Activated naive CD8-positive, alpha-beta T cell treated with anti-CD3 and anti-CD28 coated beads, Interleukin-2, amount 50 U/mL, for 24 hours (primary cell): Measurements from ENCODE around the gene ZMYND15.

Source experiments
- ATAC-seq: fragments of 150-1000 bp; cut with Tn5 transposase; one replicate; pipeline ENCODE4 v1.10.0; 2021
- DNase-seq: peaks from one replicate; pipeline ENCODE4 v3.0.0; 2021
- H3K27ac Mint-ChIP-seq: one replicate; pipeline ENCODE4 v1.8.0; 2021; ENCODE audit warnings: mild to moderate bottlenecking, mixed read lengths
- H3K27me3 Mint-ChIP-seq: one replicate; pipeline ENCODE4 v1.8.0; 2021; ENCODE audit warnings: mixed read lengths
- H3K36me3 Mint-ChIP-seq: one replicate; pipeline ENCODE4 v1.8.0; 2021; ENCODE audit warnings: low read depth, mixed read lengths
- H3K4me1 Mint-ChIP-seq: one replicate; pipeline ENCODE4 v1.8.0; 2021; ENCODE audit warnings: mixed read lengths
- H3K4me3 Mint-ChIP-seq: one replicate; pipeline ENCODE4 v1.8.0; 2021; ENCODE audit warnings: mild to moderate bottlenecking, moderate library complexity, mixed read lengths
- H3K9me3 Mint-ChIP-seq: one replicate; pipeline ENCODE4 v1.8.0; 2021; ENCODE audit warnings: mixed read lengths

ZMYND15 gene

DNA sequence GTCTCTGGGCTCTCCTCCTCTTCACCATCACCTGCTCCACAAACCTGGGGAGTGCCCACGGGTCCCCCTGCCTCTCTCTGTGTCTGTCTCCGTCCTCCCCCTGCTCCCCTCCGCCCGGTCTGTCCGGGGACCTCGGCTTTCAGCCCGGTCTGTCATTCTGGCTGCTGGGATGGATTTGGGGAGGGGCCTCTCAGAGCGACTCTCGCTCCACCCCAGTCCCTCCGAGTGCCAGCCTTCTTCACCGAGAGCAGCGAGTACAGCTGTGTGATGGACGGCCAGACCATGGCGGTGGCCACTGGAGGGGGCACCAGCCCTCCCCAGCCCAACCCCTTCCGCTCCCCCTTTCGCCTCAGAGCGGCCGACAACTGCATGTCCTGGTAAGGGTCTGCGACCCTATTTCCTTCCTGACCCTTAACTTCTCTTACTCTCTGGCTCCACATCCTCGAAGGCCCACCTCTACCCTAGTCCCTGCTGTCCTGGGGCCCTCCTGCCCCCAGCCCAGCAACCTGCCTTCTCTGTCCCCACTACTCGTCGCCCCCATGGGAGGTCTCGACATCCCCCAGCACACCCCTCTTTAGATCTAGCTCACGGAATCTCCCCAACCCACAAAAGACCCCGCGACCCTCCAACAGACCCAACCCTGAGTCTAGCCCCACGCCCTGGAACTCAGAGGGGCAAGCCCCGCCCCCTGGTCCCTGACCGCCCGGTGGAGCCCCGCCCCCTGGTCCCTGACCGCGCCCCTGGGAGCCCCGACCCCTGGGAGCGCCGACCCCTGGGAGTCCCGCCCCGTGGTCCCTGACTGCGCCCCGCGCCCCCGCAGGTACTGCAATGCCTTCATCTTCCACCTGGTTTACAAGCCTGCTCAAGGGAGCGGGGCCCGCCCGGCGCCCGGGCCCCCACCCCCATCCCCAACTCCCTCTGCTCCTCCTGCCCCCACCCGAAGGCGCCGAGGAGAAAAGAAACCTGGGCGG lies 5.7 kb downstream of the ZMYND15 start:
- peaks cover 11% of the 10 kb centered on the region for H3K4me1 Mint-ChIP-seq
- no peak for ATAC-seq
- DNase-seq: no peak
- no peaks in the 10 kb centered on the region for H3K36me3 Mint-ChIP-seq
- no peaks in the 10 kb centered on the region for H3K9me3 Mint-ChIP-seq
- no peak overlapping the region for H3K4me3 Mint-ChIP-seq
- peaks cover 22% of the 10 kb centered on the region for H3K27me3 Mint-ChIP-seq
- H3K27ac Mint-ChIP-seq: no peak overlapping the region

DNA sequence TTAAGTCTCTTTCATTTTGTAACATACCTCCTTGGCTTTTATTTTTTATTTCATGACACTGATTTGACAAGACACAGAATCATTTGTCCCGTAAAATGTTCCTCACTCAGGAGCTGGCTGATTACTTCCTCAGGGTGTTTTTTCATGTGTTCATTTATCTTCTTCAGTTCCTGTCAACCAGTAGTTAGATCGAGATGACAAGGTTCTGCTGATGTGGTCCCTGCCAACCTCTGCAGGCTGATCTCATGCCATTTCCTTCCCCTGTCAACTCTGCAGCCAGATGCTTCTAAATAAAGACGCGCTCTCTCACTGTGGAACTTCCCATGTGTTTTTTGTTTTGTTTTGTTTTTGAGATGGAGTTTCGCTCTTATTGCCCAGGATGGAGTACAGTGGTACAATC lies 8.2 kb downstream of the ZMYND15 start:
- Mint-ChIP-seq H3K36me3 (no peaks in the 10 kb centered on the region), H3K4me3 (peak overlapping the region; percentile 22), H3K27ac (no peak overlapping the region), H3K9me3 (no peaks in the 10 kb centered on the region), H3K27me3 (peaks cover 20% of the 10 kb centered on the region), H3K4me1 (peaks cover 9% of the 10 kb centered on the region)
- ATAC-seq: peak; percentile 67
- DNase-seq: no peak

DNA sequence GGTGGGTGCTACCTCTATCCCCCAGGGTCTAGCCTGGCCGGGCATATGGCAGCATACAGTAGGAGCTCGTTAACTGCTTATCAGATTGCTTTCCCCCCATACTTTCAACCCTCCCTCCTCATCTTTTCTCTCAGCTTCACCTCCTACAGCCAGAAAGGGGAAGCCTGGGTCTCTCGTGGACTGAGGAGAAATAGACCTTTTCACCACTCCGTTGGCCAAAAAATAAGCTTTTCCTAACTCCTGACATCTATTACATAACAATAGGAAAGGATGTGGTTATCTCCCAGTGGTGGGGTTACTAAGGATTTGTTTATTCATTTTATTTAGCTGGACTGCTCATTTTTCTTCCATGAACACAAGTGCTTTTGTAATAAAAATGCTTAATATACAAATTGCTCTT lies 9.1 kb downstream of the ZMYND15 start:
- no peak for ATAC-seq
- no peaks in the 10 kb centered on the region for H3K9me3 Mint-ChIP-seq
- DNase-seq: no peak
- H3K4me3 Mint-ChIP-seq: no peak overlapping the region
- no peaks in the 10 kb centered on the region for H3K36me3 Mint-ChIP-seq
- peaks cover 9% of the 10 kb centered on the region for H3K4me1 Mint-ChIP-seq
- peaks cover 24% of the 10 kb centered on the region for H3K27me3 Mint-ChIP-seq
- H3K27ac Mint-ChIP-seq: no peak overlapping the region

DNA sequence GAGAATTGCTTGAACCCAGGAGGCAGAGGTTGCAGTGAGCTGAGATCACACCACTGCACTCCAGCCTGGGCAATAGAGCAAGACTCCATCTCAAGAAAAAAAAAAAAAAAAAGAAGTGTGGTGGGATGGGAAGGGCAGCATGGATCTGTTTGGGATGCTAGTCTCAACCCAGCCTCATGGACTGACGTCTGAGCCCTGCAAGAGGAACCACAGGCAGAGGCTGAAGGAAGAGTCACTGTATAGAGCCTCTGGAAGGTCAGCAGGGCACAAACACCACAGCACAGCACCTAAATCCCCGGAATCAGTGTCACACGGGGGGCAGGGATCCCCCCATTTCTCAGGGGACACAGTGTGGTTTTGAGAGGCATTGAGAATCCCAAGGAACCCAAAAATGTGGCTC lies 11.0 kb downstream of the ZMYND15 start:
- peaks cover 26% of the 10 kb centered on the region for H3K27me3 Mint-ChIP-seq
- H3K36me3 Mint-ChIP-seq: no peaks in the 10 kb centered on the region
- DNase-seq: no peak
- no peaks in the 10 kb centered on the region for H3K9me3 Mint-ChIP-seq
- H3K27ac Mint-ChIP-seq: no peak overlapping the region
- ATAC-seq: no peak
- peaks cover 9% of the 10 kb centered on the region for H3K4me1 Mint-ChIP-seq
- no peak overlapping the region for H3K4me3 Mint-ChIP-seq

DNA sequence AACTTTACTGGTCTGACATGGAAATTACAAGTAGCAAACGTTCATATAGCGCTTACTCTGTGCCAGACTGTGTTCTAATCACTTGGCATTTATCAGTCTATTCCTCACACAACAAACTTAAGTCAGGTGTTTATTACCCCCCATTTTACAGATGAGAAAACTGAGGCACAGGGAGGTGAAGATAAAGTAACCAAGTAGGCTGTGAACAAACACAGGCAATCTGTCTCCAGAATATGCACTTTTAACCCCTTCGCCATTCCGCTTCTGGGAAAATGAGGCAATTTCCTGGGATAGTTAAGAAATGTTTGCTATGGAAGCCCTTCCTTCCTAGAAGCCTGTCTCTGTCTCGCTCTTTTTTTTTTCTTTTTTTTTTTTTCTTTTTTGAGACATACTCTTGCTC lies 12.3 kb downstream of the ZMYND15 start:
- no peaks in the 10 kb centered on the region for H3K36me3 Mint-ChIP-seq
- no peak for ATAC-seq
- no peak overlapping the region for H3K4me3 Mint-ChIP-seq
- H3K27ac Mint-ChIP-seq: no peak overlapping the region
- H3K27me3 Mint-ChIP-seq: peaks cover 26% of the 10 kb centered on the region
- no peaks in the 10 kb centered on the region for H3K9me3 Mint-ChIP-seq
- DNase-seq: no peak
- peaks cover 8% of the 10 kb centered on the region for H3K4me1 Mint-ChIP-seq

DNA sequence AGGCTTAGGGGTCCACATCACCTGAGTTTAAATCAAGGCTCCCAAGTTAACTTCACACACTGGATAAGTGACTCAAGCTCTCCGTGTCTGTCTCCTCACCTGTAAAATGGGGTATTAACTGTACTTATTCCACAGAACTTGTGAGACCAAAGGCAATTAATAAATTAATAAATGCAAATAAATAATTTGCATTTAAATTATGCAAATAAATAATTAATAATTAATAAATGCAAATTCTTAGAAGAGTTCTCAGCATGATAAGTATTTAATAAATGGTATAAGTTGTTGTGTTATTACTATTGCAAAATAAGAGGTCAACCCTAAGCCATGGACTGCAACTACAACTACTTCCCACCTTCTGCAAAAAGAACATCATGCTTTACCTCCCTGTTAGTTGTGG lies 13.8 kb downstream of the ZMYND15 start:
- H3K36me3 Mint-ChIP-seq: no peaks in the 10 kb centered on the region
- ATAC-seq (no peak), DNase-seq (no peak)
- no peak overlapping the region for H3K4me3 Mint-ChIP-seq
- peaks cover 1% of the 10 kb centered on the region for H3K4me1 Mint-ChIP-seq
- H3K9me3 Mint-ChIP-seq: no peaks in the 10 kb centered on the region
- no peak overlapping the region for H3K27ac Mint-ChIP-seq
- peaks cover 25% of the 10 kb centered on the region for H3K27me3 Mint-ChIP-seq

DNA sequence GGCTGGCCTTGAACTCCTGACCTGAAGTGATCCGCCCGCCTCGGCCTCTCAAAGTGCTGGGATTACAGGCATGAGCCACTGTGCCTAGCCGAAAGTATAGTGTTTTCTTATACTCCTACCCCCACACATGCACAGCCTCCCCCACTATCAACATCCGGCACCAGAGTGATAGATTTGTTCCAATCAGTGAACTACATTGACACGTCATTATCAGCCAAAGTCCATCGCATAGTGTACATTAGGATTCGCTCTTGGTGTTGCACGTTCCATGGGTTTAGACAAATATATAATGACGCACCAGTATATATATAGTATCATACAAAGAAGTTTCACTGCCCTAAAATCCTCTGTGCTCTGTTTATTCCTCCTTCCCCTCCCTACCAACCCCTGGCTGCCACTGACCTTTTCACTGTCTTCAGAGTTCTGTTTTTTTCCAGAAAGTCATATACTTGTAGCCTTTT lies 20.2 kb downstream of the ZMYND15 start:
- no peaks in the 10 kb centered on the region for H3K4me1 Mint-ChIP-seq
- no peaks in the 10 kb centered on the region for H3K36me3 Mint-ChIP-seq
- ATAC-seq (no peak), DNase-seq (no peak)
- peaks cover 4% of the 10 kb centered on the region for H3K27me3 Mint-ChIP-seq
- H3K9me3 Mint-ChIP-seq: no peaks in the 10 kb centered on the region
- no peak overlapping the region for H3K4me3 Mint-ChIP-seq
- no peak overlapping the region for H3K27ac Mint-ChIP-seq

DNA sequence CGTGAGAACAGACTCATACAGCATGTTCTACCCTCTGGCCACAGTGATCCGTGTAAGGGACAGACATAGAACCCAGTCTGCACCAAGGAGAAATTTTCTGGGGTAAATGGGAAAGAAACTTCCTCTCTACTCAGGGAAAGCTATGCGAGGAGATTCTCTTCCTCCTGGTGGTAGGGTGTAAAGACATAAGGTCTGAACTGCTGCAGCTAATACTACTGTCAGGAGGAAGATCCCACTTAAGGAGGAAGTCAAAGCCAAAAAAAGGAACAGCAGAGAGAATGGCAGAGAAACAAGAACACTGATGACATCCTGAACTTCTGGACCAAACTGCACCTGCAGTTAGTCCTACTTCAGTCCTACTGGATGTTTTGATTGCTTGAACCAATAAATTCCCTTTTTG lies 25.0 kb downstream of the ZMYND15 start:
- Mint-ChIP-seq H3K27ac (no peak overlapping the region), H3K27me3 (peaks cover 4% of the 10 kb centered on the region), H3K4me3 (no peak overlapping the region), H3K4me1 (peaks cover 2% of the 10 kb centered on the region), H3K9me3 (no peaks in the 10 kb centered on the region), H3K36me3 (no peaks in the 10 kb centered on the region)
- DNase-seq (no peak), ATAC-seq (no peak)

DNA sequence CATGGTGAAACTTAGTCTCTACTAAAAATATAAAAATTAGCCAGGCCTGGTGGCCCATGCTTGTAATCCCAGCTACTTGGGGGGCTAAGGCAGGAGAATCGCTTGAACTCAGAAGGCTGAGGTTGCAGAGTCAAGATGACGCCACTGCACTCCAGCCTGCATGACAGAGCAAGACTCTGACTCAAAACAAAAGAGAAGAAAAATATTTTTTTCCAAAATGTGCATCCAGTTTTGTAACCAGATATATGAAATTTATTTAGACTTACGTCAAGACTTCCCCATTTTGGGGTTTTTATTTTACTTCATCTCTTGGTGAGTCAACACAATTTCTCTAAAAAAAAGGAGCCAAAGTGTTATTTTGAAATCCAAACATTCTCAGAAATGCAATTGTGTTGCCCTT lies 26.6 kb downstream of the ZMYND15 start:
- Mint-ChIP-seq H3K36me3 (no peaks in the 10 kb centered on the region), H3K27me3 (peaks cover 4% of the 10 kb centered on the region), H3K9me3 (no peaks in the 10 kb centered on the region), H3K27ac (no peak overlapping the region), H3K4me1 (peaks cover 2% of the 10 kb centered on the region), H3K4me3 (no peak overlapping the region)
- no peak for ATAC-seq
- no peak for DNase-seq

DNA sequence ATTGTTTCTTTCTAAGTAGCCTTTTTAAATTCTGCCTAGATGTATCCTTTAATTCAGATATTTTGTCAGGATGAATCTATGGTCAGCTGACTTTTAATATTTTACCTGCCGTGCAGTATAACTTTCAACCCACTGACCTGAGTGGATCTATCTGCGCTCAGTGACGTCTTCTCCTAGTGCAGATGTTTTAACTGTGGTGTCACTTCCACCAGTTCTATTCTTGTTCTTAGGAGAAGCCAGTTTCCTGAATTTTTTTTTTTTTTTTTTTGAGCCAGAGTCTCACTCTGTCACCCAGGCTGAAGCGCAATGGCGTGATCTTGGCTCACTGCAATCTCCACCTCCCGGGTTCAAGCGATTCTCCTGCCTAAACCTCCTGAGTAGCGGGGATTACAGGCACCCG lies 27.1 kb downstream of the ZMYND15 start:
- ATAC-seq (no peak), DNase-seq (no peak)
- H3K36me3 Mint-ChIP-seq: no peaks in the 10 kb centered on the region
- peaks cover 4% of the 10 kb centered on the region for H3K27me3 Mint-ChIP-seq
- no peak overlapping the region for H3K4me3 Mint-ChIP-seq
- H3K27ac Mint-ChIP-seq: no peak overlapping the region
- H3K4me1 Mint-ChIP-seq: peaks cover 4% of the 10 kb centered on the region
- H3K9me3 Mint-ChIP-seq: no peaks in the 10 kb centered on the region

DNA sequence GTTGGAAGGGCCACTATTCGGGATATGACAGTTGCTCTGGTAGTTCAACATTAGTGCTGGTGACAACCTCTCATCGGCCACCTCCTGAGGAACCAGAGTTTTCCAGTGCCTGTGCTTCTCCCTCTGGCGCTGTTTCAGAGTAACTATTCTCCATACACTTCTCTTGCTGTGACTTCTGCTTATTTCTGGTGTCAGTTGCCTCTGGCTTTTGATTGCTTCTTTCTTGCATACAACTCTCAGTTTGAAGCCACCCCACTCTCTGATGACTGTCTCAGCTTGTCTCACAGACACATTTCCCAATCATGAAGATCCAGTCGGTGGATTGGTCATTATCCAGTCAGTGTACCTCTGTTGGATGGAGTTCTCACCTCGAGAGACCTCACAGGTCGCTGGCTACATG lies 28.7 kb downstream of the ZMYND15 start:
- Mint-ChIP-seq H3K27ac (no peak overlapping the region), H3K36me3 (no peaks in the 10 kb centered on the region), H3K27me3 (peaks cover 4% of the 10 kb centered on the region), H3K4me1 (peaks cover 5% of the 10 kb centered on the region), H3K9me3 (no peaks in the 10 kb centered on the region), H3K4me3 (no peak overlapping the region)
- DNase-seq (no peak), ATAC-seq (no peak)

DNA sequence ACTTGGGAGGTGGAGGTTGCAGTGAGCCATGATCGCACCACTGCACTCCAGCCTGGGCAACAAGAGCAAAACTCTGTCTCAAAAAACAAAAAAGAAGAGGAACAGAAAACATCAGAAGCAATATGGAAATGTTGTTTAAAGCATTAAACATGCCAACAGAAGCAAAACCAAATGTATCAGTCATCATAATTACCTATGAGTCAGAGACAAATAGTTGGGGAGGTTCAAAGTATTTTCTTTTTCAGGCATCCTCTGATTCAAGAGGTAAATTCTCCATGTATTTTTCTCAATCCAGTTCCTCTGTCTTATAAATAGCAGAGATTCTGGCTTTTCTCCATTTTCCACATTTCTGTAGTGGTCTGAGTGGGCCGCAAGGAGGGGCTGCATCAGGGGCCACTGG lies 30.0 kb downstream of the ZMYND15 start:
- Mint-ChIP-seq H3K27me3 (peaks cover 4% of the 10 kb centered on the region), H3K4me3 (no peak overlapping the region), H3K27ac (no peak overlapping the region), H3K4me1 (peaks cover 5% of the 10 kb centered on the region), H3K36me3 (no peaks in the 10 kb centered on the region), H3K9me3 (no peaks in the 10 kb centered on the region)
- DNase-seq: no peak
- ATAC-seq: no peak

DNA sequence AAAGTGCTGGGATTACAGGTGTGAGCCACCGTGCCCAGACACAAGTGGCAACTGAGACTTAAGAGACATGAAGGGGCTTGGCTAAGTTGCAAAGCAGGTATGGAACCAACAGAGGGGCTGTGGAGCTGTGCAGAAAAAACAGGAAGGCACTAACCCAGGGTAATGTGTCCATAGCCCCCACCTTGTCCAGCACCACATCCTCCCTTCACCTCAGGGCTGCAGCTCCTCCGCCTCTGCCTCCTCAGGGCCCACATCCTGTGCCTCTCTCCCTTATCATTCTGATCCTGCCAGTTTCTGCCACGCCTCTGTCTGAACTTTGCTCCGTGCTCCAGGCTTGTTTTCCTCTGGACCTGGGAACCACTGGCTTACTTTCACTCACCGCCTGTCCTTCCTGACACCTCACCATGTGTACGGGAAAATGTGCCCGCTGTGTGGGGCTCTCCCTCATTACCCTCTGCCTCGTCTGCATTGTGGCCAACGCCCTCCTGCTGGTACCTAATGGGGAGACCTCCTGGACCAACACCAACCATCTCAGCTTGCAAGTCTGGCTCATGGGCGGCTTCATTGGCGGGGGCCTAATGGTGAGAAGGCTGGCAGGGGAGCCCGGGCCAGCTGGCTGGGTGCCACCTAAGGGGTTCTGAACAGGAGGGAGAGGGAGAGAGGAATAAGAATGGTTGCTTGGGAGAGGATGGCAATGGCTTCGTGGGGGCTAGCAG lies 32.0 kb downstream of the ZMYND15 start, which contains the start of gene TM4SF5:
TSS of gene TM4SF5 (plus strand) at position 368 of the 716 bp plus-strand sequence. CDS start at position 405, 37 bp downstream.
- H3K4me1 Mint-ChIP-seq: peaks cover 5% of the 10 kb centered on the region
- DNase-seq: no peak
- peaks cover 4% of the 10 kb centered on the region for H3K27me3 Mint-ChIP-seq
- no peak within 1 kb of the TSS for H3K4me3 Mint-ChIP-seq
- H3K36me3 Mint-ChIP-seq: no peaks in the 10 kb centered on the region
- no peaks in the 10 kb centered on the region for H3K9me3 Mint-ChIP-seq
- ATAC-seq: no peak
- H3K27ac Mint-ChIP-seq: peak within 1 kb of the TSS; percentile 37

DNA sequence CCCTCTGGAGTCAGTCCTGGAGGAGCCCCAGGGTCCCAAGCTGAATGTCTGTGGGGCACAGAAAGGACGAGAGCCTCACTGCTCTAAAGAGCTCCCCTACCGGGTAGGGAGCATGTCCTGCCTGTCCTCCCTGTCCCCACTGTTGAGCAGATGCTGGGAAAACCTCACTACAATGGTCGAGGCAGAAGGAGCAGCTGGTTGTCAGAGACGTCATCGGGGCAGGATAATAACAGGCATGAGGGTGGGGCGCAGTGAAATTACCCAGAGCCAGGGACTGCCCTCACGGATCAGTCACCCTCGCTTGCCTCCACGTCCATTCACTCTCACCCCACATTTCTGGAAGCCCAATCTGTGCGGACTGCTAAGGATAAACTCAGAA lies 32.6 kb downstream of the ZMYND15 start:
- no peaks in the 10 kb centered on the region for H3K9me3 Mint-ChIP-seq
- H3K27ac Mint-ChIP-seq: no peak overlapping the region
- peaks cover 4% of the 10 kb centered on the region for H3K27me3 Mint-ChIP-seq
- no peak overlapping the region for H3K4me3 Mint-ChIP-seq
- ATAC-seq: no peak
- DNase-seq: no peak
- no peaks in the 10 kb centered on the region for H3K36me3 Mint-ChIP-seq
- peaks cover 5% of the 10 kb centered on the region for H3K4me1 Mint-ChIP-seq
